Ammon's horn (tissue), 1 donor: ENCODE data around the gene NCOA3.
"Not testable (repeated sequence)": the region's sequence is repeated elsewhere in the genome, so short reads cannot be mapped to it uniquely, and the experiment has no call there.

Experiments used
- DNase-seq: peaks from one replicate; pipeline ENCODE4 v3.0.0-alpha.2; 2016; ENCODE audit warnings: low spot score

The NCOA3 gene

GRCh38 chr20:47468290-47469050 lies 33.2 kb upstream of the NCOA3 start:
- DNase-seq, result no peak

DNA sequence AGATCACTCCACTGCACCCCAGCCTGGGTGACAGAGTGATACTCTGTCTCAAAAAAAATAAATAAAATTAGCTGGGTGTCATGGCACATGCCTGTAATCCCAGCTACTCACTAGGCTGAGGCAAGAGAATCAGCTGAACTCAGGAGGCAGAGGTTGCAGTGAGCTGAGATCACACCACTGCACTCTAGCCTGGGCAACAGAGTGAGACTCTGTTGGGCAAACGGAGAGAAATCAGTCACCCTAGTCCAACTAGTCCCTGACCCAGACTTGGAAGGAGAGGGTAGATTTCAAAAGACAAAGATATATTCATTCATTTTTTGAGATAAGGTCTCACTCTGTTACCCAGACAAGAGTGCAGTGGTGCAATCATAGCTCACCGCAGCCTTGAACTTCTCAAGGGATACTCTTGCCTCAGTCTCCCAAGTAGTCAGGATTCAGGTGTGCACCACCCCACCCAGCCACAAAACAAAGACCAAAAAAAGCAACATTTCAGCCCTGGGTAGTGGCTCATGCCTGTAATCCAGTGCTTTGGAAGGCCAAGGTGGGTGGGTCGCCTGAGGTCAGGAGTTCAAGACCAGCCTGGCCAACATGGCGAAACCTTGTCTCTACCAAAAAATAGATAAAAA lies 26.2 kb upstream of the NCOA3 start:
- DNase-seq, result no peak

GRCh38 chr20:47476452-47476851 lies 25.2 kb upstream of the NCOA3 start:
- no peak for DNase-seq

DNA sequence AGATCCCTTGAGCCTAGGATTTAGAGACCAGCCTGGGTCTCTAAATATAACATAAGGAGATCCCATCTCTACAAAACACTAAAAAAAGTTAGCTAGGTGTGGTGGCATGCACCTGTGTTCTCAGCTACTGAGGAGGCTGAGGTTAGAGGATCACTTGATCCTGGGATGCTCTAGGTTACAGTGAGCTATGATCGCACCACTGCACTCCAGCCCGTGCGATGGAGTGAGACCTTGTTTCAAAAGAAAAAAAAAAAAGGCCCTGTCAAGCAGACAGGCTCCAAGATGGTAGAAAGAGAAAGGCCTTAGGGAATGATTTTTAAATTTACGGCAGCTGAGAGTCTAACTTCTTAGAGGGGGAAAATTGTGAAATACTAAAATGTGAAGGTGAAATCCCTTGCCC lies 22.6 kb upstream of the NCOA3 start:
- no peak for DNase-seq

DNA sequence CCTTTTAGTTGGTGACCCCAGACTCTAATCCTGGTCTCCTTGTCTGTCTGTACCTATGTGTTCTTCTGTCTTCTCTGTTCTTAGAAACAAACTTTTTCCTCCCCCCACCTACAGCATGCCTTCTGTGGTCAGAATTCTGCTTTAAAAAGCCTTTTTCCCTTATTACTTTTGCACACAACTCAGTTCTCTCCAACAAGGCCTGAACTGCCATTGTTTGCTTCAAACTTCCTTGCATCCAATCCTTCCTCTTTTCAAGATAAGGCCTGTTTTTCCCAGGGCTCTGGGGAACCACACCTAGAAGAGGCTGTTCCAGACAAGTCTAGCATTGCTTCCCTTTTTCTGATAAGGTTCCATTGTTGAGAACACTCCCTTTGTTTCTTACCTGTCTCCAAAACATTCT lies 22.2 kb upstream of the NCOA3 start:
- DNase-seq, result no peak

DNA sequence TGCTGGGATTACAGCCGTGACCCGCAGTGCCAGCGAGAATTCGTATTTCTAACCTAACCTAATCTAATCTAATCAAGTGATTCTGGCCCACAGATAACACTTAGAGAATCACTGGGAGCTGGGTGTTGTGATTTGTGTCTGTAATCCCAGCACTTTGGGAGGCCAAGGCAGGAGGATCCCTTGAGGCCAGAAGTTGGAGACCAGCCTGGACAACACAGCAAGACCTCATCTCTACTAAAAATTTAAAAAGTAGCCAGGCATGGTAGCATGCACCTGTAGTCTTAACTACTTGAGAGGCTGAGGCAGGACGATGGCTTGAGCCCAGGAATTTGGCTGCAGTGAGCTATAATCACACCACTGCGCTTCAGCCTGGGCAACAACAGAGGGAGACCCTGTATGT lies 21.4 kb upstream of the NCOA3 start:
- DNase-seq, result no peak

DNA sequence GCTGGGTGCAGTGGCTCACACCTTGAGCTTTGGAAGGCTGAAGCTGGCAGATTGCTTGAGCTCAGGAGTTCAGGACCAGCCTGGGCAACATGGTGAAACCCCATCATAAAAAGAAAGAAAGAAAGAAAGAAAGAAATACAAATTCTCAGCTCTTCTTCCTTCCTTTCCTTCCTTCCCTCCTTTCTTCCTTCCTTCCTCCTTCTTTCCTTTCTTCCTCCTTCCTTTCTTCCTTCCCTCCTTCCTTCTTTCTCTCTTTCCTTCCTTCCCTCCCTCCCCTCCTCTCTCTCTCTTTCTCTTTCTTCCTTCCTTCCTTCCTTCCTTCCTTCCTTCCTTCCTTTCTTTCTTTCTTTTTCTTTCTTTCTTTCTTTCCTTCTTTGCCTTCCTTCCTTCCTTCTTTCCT lies 21.0 kb upstream of the NCOA3 start:
- no peak for DNase-seq

GRCh38 chr20:47481330-47482216 lies 20.1 kb upstream of the NCOA3 start:
- no peak for DNase-seq

GRCh38 chr20:47482705-47483104 lies 19.0 kb upstream of the NCOA3 start:
- DNase-seq, result no peak

GRCh38 chr20:47484303-47484702 lies 17.4 kb upstream of the NCOA3 start:
- DNase-seq, result no peak

DNA sequence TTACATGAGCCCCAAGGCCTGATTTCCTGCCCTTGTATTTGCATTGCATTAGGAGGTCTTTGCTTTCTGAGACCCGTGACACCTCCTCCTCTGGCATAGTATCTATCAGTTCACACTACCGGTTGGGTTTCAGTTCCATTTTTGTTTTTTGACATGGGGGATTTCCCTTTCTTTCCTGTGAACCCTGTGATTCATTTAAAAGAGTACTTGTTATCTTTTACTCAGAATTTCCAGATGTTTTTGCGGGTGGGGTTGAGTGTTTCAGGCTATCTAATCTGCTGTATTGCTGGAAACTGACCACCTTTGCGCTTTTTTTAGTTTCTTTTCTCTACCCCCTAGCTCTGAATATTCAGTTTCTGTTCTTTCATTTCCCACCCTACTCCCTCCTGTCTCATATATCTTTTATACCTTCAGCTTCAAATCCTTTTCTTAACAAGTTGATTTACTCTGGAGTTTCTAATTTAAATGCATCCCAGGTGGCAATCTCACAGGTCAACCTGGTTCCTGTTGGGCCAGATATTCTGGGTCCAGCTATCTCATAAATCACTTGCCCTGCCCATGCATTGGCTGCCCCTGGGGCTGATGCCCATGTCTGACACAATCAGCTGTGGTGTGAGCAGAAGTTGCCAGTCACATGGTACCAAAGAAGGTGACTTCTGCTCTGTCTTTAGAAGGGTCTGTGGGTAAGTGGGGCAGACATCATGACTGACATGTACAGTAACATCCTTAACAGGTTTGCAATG lies 14.3 kb upstream of the NCOA3 start:
- DNase-seq, result peak; percentile 37

DNA sequence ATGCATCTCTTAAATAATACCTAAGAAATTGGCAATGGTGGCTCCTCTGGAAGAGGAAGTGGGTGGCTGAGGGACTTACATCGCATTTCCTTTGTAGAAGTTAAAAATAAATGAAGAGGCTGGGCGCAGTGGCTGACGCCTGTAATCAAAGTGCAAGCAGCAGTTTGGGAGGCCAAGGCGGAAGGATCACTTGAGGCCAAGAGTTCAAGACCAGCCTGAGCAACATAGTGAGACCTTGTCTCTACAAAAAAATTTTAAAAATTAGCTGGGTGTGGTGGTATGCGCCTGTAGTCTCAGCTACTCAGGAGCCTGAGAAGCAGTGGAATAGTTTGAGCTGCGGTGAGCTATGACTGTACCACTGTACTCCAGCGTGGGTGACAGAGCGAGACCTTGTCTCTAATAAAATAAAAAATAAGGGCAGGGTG lies 12.2 kb upstream of the NCOA3 start:
- DNase-seq, result peak; percentile 35

GRCh38 chr20:47490795-47491194 lies 10.9 kb upstream of the NCOA3 start:
- DNase-seq, result no peak

DNA sequence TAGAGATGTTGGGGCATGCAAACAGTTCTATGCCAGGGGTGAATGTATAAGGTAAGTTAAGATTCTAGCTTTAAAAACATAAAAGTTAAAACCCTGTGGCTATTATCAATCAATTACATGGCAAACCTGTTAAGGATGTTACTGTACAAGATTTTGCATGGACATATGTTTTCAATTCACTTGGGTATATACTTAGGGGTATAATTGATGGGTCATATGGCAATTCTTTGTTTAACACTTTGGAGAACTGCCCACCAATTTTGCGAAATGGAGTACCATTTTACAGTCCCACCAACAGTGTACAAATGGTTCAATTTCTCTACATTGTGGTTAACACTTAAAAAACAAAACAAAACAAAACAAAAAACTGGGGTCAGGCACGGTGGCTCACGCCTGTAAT lies 9.4 kb upstream of the NCOA3 start:
- DNase-seq, result no peak

DNA sequence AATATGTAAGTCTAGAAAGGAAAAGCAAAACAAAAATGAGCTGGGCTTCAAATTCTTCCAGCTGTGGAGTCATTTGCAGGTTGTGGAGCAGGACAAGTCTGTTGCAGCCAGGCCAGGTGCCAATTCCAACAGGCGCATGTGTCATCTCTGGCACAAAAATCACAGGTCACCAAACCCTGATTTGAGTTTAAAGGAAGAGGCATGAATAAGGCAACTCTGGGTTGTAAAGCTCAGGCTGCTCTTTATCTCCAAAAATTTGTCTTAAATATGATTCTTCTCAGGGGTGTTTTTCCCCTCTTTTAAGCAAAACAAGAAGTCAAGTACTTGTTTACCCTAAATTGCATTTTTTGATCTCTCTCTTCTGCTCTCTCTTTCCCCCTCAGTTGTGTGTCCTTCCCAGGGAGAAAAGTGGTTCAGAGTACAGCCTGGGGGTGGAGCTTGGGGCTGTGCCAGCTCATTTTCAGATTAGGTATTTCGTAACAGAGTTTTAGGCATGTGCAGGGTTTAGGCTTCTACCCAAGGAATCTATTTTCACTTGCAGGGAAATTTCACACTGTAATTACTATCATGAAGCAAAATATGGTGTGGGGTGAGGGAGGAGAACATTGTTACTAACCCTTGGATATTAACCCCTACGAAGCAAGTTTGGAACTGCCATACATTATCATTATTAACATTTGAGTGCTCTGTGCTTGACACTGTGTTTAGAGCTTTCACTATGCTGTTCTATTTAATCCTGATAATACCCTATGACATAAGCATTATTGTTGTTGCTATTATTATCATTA lies 8.3 kb upstream of the NCOA3 start:
- peak; percentile 40 for DNase-seq

DNA sequence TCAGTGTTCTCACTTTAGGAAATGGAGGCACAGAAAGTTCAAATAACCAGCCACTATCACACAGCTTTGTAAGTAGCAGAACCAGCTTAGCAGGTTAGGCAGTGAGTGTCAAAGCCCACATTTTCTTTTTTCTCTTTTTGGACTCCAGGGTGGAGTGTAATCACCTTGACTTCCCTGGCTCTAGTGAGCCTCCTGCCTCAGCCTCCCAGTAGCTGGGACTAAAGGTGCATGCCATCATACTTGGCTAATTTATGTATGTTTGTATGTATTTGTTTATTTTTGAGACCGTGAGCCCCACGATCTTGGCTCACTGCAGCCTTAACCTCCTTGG lies 7.8 kb upstream of the NCOA3 start:
- DNase-seq, result no peak

GRCh38 chr20:47494606-47495005 lies 7.1 kb upstream of the NCOA3 start:
- not testable (repeated sequence) for DNase-seq

GRCh38 chr20:47496118-47496517 lies 5.6 kb upstream of the NCOA3 start:
- DNase-seq, result no peak

GRCh38 chr20:47498606-47499005 lies 3.1 kb upstream of the NCOA3 start:
- no peak for DNase-seq

DNA sequence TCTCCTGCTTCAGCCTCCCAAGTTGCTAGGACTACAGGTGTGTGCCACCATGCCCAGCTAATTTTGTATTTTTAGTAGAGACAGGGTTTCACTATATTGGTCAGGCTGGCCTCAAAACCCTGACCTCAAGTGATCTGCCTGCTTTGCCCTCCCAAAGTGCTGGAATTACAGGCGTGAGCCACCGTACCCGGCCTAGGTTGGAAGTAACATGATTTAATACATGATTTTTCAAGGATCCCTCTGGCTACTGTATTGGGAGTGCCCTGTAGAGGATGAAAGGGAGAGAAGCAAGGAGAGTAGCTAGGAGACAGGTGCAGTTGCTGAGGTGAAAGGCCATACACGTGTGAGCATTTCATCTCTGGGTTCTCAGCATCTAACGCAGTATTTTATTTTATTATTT lies 2.6 kb upstream of the NCOA3 start:
- no peak for DNase-seq

GRCh38 chr20:47500082-47500481 lies 1.6 kb upstream of the NCOA3 start:
- DNase-seq, result not testable (repeated sequence)
